T-helper 1 cell treated with Interleukin-12 subunit alpha and Interleukin-12 subunit beta and Interleukin-4 antibody, amounts not matched to agents 30 ng/mL and 1 ng/mL, for 36 hours (primary cell): Measurements from ENCODE around the gene AGAP1. TPM values are rescaled to one million over a fixed set of nuclear protein-coding genes. Genes with fewer than 3 reads are reported as not detected.

ENCODE experiments used
- intact Hi-C: fragments of 100-400 bp; cut with micrococcal nuclease; formaldehyde crosslinking; loops from one replicate; pipeline ENCODE4 v1.15.1; 2024
- total RNA-seq: library from RNA; stranded (reverse); gene quantifications from 2 replicates; pipeline ENCODE4 v1.2.3, GENCODE V29; 2022

The AGAP1 gene
- total RNA-seq, 1 donor from 2014 or later, result 2.7 TPM

- intact Hi-C loops, result no loop called here
Observed at GRCh38 chr2:236016496-236016895, 522.7 kb downstream of the AGAP1 start.

- intact Hi-C loops, result no loop called here
Observed at GRCh38 chr2:236017446-236017845, 523.6 kb downstream of the AGAP1 start.

- intact Hi-C loops, result no loop called here
Observed at GRCh38 chr2:236019434-236019833, 525.6 kb downstream of the AGAP1 start.

- intact Hi-C loops, result no loop called here
Observed at GRCh38 chr2:236021499-236022057, 527.7 kb downstream of the AGAP1 start.

- intact Hi-C loops, result no loop called here
Observed at GRCh38 chr2:236022128-236022527, 528.3 kb downstream of the AGAP1 start.

- intact Hi-C loops, result no loop called here
Observed at GRCh38 chr2:236025892-236026291, 532.0 kb downstream of the AGAP1 start.

- intact Hi-C loops, result no loop called here
Observed at GRCh38 chr2:236026841-236027240, 533.0 kb downstream of the AGAP1 start.

GRCh38 chr2:236028066-236028465, 534.2 kb downstream of the AGAP1 start:
- intact Hi-C loops, result no loop called here

GRCh38 chr2:236033462-236033861, 539.6 kb downstream of the AGAP1 start:
- intact Hi-C loops, result no loop called here

GRCh38 chr2:236034974-236035373, 541.1 kb downstream of the AGAP1 start:
- intact Hi-C loops, result no loop called here

- intact Hi-C loops, result no loop called here
Observed at GRCh38 chr2:236036045-236036444, 542.2 kb downstream of the AGAP1 start.

- intact Hi-C loops, result no loop called here
Observed at GRCh38 chr2:236038096-236038495, 544.3 kb downstream of the AGAP1 start.

- intact Hi-C loops, result no loop called here
Observed at GRCh38 chr2:236040600-236041328, 546.9 kb downstream of the AGAP1 start.

- intact Hi-C loops, result no loop called here
Observed at GRCh38 chr2:236041616-236042015, 547.8 kb downstream of the AGAP1 start.

- intact Hi-C loops, result no loop called here
Observed at GRCh38 chr2:236042087-236042486, 548.2 kb downstream of the AGAP1 start.

- intact Hi-C loops, result no loop called here
Observed at GRCh38 chr2:236044191-236044590, 550.3 kb downstream of the AGAP1 start.

GRCh38 chr2:236045251-236046235, 551.7 kb downstream of the AGAP1 start:
- intact Hi-C loops, result no loop called here

- intact Hi-C loops, result no loop called here
Observed at GRCh38 chr2:236046715-236047114, 552.9 kb downstream of the AGAP1 start.

GRCh38 chr2:236047176-236047575, 553.3 kb downstream of the AGAP1 start:
- intact Hi-C loops, result no loop called here

GRCh38 chr2:236047886-236048540, 554.2 kb downstream of the AGAP1 start:
- intact Hi-C loops, result no loop called here

GRCh38 chr2:236049981-236050380, 556.1 kb downstream of the AGAP1 start:
- intact Hi-C loops, result no loop called here
